Measurements from ENCODE around the gene ARL5A.
A peak's percentile ranks its signal among the peaks of the same experiment; 100 is the strongest.

The ARL5A gene

GRCh38 chr2:151841047-151841424, 12.8 kb upstream of the ARL5A start:
- TF ChIP-seq, protein P1, sequence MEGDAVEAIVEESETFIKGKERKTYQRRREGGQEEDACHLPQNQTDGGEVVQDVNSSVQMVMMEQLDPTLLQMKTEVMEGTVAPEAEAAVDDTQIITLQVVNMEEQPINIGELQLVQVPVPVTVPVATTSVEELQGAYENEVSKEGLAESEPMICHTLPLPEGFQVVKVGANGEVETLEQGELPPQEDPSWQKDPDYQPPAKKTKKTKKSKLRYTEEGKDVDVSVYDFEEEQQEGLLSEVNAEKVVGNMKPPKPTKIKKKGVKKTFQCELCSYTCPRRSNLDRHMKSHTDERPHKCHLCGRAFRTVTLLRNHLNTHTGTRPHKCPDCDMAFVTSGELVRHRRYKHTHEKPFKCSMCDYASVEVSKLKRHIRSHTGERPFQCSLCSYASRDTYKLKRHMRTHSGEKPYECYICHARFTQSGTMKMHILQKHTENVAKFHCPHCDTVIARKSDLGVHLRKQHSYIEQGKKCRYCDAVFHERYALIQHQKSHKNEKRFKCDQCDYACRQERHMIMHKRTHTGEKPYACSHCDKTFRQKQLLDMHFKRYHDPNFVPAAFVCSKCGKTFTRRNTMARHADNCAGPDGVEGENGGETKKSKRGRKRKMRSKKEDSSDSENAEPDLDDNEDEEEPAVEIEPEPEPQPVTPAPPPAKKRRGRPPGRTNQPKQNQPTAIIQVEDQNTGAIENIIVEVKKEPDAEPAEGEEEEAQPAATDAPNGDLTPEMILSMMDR (IDR thresholded peaks at IDR 0.05; ENCODE audit: low read depth, low read length): no peak
- no peak for DNase-seq (ENCODE audit: low read depth, low spot score)
- in situ Hi-C loops (cut with HindIII; ENCODE audit: low sequenced_read_pairs): no loop called here
- no peak overlapping the region for H3K4me3 ChIP-seq (ENCODE audit: low read depth, low read length)

DNA sequence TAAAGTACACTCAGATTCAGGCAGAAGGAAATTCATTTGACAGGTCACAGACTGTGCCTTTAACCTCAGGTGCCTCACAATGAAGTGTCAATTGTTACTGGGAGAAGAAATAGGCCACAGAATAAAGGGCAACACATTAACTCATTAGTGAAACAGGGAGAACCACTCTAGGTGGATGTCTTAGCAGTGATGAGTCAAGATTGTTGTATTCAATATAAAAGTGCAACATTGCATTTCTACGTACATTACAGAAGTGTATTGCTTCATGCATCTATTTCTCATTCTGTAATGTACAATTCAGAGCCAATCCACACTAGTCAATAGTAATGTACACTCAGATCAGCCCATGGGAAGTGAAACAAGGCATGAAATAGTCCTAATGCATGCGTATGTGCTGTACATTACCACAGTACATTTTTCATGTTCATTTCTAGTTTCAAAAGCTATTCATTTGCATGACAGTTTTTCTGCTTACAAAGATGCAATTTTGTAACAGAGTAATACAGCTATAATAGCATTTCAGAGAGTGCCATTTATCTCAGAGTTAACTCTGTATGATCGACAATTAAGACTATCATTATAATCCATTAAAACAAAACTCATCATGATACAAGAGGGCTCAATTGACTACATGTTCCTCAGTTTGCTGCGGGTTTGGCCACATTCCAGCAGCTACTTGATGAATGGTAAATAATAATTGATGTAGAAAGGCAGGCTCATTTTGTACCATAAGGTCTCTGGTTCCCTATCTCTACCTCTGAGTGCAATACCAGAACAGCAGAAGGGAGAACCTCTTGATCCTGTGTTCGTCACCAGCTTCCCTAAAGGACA, 12.2 kb upstream of the ARL5A start:
- no peak overlapping the region for H3K4me3 ChIP-seq (ENCODE audit: low read depth, low read length)
- no peak for DNase-seq (ENCODE audit: low read depth, low spot score)
- in situ Hi-C loops (cut with HindIII; ENCODE audit: low sequenced_read_pairs): no loop called here
- TF ChIP-seq, protein P1 (IDR thresholded peaks at IDR 0.05; ENCODE audit: low read depth, low read length): no peak

GRCh38 chr2:151837926-151838325, 9.7 kb upstream of the ARL5A start:
- no peak for DNase-seq (ENCODE audit: low read depth, low spot score)
- H3K4me3 ChIP-seq (ENCODE audit: low read depth, low read length): no peak overlapping the region
- TF ChIP-seq, protein P1 (IDR thresholded peaks at IDR 0.05; ENCODE audit: low read depth, low read length): no peak
- in situ Hi-C loops (cut with HindIII; ENCODE audit: low sequenced_read_pairs): no loop called here

DNA sequence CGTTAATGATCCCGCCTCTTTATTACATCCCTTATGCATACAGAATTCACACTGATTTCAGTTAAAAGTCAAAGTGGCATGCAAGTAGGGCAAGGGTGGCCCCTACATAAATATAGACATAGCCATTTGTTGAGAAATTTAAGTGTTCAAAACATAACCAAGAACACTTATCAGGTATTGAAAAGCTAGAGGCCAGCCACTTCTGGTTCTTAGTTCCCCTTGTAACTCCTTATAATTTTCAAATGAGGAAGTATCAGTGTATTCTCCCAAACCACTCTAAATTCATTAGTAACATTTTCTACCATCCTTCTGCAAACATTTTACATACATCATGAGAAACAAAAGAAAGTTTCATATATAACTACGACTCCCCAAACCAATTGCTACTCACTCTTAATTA, 5.8 kb upstream of the ARL5A start:
- TF ChIP-seq, protein P1 (IDR thresholded peaks at IDR 0.05; ENCODE audit: low read depth, low read length): no peak
- in situ Hi-C loops (cut with HindIII; ENCODE audit: low sequenced_read_pairs): no loop called here
- no peak overlapping the region for H3K4me3 ChIP-seq (ENCODE audit: low read depth, low read length)
- no peak for DNase-seq (ENCODE audit: low read depth, low spot score)

DNA sequence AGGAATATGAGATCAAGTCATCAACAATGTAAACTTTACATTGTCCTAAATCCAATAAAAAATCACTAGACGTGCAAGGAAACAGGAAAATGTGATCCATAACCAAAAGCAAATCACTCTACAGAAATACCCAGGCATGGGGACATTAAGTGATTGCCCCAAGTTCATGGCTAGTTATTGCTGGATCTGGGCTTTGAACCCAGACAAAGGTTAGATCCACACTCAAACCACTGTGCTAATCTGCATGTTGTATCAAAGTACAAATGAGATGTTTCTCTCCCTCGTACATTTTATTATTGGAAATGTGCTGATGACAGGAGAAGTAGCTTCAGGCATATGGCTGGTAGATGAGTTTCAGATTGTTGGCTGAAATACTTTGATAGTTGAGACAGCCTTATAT, 2.7 kb upstream of the ARL5A start:
- in situ Hi-C loops (cut with HindIII; ENCODE audit: low sequenced_read_pairs): no loop called here
- TF ChIP-seq, protein P1 (IDR thresholded peaks at IDR 0.05; ENCODE audit: low read depth, low read length): no peak
- DNase-seq (ENCODE audit: low read depth, low spot score): no peak
- H3K4me3 ChIP-seq (ENCODE audit: low read depth, low read length): no peak overlapping the region

DNA sequence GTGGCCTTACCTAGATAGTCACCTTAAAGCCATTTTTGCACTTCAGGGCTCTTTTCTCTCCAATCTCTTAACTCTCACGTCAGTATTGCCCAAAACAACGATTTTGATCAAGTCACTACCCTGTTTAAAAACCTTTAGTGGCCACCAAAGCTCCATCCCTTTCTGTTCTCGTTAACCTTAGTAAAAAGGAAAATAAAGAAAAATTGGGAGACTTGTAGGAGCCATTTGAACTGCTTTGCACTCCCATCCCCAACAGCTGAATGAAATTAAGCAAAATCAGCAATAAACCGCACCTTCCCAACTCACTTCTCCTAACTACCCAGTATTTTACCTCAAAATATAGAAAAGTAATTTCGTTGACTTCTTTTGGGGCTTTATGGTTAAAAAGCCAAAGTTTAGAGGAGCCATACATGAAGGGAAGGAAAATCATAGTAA, 686 bp upstream of the ARL5A start:
- TF ChIP-seq, protein P1 (IDR thresholded peaks at IDR 0.05; ENCODE audit: low read depth, low read length): no peak
- H3K4me3 ChIP-seq (ENCODE audit: low read depth, low read length): peak overlapping the region; percentile 59
- no peak for DNase-seq (ENCODE audit: low read depth, low spot score)
- in situ Hi-C loops (cut with HindIII; ENCODE audit: low sequenced_read_pairs): no loop called here
